OCI-LY1 (cell line): Measurements from ENCODE around the gene NKX2-2.

ENCODE experiments used
- CTCF ChIP-seq: fragments of 200-600 bp; sonication (generic), shearing (Covaris generic); IDR thresholded peaks from 2 replicates; pipeline ENCODE4 v1.5.1; 2017; ENCODE audit warnings: mild to moderate bottlenecking, antibody characterized with exemption, low read length, moderate library complexity, mixed read lengths
- EZH2 ChIP-seq: fragments of 200-600 bp; sonication (generic), shearing (Covaris generic); IDR thresholded peaks from 2 replicates; pipeline ENCODE4 v1.8.0; 2017; ENCODE audit warnings: borderline replicate concordance, mixed run types, mild to moderate bottlenecking, antibody characterized with exemption, low read length, moderate library complexity, mixed read lengths

- TF ChIP-seq CTCF (no peak), EZH2 (no peak)
Observed at GRCh38 chr20:21501184-21501583, 12.7 kb downstream of the NKX2-2 start.
